D721Med (cell line): ENCODE data around the gene MIEF2.
"Not testable (repeated sequence)": the region's sequence is repeated elsewhere in the genome, so short reads cannot be mapped to it uniquely, and the experiment has no call there.

Experiments used
- DNase-seq: peaks from one replicate; pipeline ENCODE4 v3.0.0; 2011; ENCODE audit warnings: low spot score; ENCODE audit not compliant: insufficient read length
- FAIRE-seq: peaks from 2 replicates; lab custom pipeline; 2011; peaks lifted over from hg19 to GRCh38; lab: Jason Lieb, UNC
- TF ChIP-seq, protein P1 (sequence below): IDR thresholded peaks from 2 replicates; pipeline ENCODE4 v1.5.1; 2012; ENCODE audit warnings: mild to moderate bottlenecking, control low read depth; ENCODE audit not compliant: insufficient read depth; ENCODE audit errors: missing control alignments

Gene MIEF2

DNA sequence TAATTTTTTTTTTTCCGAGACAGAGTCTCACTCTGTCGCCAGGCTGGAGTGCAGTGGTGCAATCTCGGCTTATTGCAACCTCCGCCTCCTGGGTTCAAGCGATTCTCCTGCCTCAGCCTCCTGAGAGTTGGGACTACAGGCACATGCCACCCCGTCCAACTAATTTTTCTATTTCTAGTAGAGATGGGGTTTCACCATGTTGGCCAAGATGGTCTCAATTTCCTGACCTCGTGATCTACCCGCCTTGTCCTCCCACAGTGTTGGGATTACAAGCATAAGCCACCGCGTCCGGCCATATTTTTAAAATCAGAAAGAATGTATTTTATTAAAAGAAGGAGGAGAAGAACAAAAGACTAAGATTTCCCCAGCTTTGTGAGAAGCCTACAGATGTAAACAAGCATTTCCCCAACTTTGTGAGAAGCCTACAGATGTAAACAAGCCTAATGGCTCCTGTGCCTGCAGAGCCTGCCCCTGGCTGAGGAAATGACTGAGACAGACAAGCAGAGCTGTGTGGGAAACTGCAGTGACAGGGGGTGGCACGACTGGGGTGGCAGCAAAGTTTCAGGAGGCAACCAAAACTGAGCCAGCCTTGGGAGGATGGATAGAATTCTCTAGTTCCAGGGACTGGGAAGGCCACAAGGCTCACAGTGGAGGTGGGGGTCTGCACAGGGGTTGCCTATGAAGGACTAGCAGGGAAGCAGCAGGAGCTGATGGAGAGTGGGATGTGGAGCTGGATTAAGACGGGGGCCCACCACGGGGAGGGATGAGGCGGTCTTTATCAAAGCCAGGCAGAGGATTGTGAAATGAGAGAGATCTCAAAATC, 31.5 kb downstream of the MIEF2 start:
- TF ChIP-seq, protein P1, sequence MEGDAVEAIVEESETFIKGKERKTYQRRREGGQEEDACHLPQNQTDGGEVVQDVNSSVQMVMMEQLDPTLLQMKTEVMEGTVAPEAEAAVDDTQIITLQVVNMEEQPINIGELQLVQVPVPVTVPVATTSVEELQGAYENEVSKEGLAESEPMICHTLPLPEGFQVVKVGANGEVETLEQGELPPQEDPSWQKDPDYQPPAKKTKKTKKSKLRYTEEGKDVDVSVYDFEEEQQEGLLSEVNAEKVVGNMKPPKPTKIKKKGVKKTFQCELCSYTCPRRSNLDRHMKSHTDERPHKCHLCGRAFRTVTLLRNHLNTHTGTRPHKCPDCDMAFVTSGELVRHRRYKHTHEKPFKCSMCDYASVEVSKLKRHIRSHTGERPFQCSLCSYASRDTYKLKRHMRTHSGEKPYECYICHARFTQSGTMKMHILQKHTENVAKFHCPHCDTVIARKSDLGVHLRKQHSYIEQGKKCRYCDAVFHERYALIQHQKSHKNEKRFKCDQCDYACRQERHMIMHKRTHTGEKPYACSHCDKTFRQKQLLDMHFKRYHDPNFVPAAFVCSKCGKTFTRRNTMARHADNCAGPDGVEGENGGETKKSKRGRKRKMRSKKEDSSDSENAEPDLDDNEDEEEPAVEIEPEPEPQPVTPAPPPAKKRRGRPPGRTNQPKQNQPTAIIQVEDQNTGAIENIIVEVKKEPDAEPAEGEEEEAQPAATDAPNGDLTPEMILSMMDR, result no peak

DNA sequence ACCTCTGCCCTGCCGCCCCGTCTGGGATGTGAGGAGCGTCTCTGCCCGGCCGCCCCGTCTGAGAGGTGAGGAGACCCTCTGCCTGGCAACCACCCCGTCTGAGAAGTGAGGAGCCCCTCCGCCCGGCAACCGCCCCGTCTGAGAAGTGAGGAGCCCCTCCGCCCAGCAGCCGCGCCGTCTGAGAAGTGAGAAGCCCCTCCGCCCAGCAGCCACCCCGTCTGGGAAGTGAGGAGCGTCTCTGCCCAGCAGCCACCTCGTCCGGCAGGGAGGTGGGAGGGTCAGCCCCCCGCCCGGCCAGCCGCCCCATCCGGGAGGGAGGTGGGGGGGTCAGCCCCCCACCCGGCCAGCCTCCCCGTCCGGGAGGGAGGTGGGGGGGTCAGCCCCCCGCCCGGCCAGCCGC, 37.6 kb downstream of the MIEF2 start:
- not testable (repeated sequence) for FAIRE-seq, DNase-seq

More for the DNA sequence above, 31.5 kb downstream of the MIEF2 start:
- FAIRE-seq (no peak), DNase-seq (no peak)

DNA sequence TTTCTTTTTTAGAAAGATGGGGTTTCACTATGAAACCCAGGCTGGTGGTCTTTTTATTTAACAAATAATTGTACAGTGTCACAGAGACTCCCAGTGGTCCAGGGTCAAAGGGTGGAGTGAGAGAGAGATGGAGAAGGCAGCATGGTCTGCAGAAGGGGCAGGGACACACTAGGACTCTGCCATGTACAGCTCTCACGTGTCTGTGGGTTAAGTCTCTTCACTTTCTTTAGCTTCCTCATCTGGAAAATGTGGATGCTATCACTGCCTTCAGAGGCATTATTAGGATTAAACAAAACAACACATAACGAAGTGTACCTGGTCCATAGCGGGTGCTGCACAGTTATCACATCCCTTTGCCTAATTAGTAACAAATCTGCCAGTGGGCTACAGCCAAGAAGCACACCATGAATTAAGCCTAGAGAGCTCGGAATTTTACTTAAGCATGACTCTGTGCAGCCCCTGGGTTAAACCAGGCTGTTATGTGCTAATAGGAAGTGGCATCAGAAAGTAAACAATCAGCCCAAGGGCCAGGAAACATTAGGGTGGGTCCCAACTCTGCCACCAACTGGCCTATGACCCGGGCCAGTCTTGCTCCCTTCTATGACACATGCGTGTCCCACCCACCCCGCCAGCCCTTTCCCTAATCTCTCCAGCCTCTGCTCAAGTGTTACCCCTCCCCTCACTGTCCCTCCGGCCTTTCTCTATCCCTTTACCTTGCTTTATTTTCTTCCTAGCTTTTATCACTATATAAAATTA, 40.4 kb downstream of the MIEF2 start:
- no peak for FAIRE-seq
- TF ChIP-seq, protein P1, result no peak
- no peak for DNase-seq

DNA sequence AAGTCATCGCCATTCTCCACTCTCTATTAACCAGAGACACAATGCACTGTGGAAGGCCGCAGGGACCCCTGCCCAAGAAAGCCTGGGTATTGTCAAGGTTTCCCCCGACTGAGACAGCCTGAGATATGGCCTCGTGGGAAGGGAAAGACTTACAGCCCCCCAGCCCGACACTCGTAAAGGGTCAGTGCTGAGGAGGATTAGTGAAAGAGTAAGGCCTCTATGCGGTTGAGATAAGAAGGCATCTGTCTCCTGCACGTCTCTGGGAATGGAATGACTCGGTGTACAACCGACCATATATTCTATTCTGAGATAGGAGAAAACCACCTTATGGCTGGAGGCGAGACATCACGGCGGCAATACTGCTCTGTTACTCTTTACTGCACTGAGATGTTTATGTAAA, 42.7 kb downstream of the MIEF2 start:
- not testable (repeated sequence) for DNase-seq, FAIRE-seq

DNA sequence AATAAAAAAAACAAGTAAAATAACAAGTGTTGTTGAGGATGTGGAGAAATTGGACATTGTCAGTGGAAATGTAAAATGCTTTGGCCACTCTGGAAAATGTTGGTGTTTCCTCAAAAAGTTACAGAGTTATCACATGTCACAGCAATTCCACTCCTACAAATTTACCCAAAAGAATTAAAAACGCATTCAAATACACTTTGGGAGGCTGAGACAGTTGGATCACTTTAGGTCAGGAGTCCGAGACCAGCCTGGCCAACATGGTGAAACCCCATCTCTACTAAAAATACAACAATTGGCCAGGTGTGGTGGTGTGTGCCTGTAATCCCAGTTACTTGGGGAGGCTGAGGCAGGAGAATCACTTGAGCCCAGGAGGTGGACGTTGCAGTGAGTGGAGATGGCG, 48.7 kb downstream of the MIEF2 start:
- TF ChIP-seq, protein P1, result no peak
- DNase-seq (no peak), FAIRE-seq (no peak)

DNA sequence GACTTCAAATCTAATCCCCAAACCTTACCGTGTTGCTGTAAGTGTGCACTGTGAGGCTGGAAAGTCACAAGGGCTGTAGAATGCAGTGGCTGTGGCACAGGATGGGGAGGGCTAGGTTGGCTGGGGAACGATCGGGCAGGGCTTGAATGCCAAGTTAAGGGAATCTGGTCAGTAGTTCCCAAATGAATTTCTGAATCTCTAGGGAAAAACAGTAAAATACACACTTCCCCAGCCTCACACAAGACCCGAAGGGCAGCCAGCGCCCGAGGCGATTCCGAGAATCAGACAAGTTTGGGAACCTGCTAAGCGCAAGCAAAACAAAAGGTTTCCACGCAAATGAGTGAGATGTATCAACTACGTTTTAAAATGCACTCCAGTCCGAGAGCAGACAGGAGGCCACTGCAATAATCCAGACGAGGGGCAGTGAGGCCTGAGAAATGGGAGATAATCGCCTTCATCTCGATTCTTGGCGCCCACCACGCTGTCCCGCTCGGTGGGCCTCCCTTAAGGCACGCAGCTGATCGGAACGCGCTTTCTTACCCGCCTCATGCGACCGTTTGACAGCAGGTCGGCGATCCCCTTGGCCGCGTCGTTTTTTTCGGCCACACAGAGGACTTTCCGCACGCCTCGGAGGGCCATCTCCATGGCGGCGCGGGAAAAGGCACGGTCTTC, 53.7 kb downstream of the MIEF2 start:
- TF ChIP-seq, protein P1, result no peak
- FAIRE-seq (no peak), DNase-seq (no peak)

DNA sequence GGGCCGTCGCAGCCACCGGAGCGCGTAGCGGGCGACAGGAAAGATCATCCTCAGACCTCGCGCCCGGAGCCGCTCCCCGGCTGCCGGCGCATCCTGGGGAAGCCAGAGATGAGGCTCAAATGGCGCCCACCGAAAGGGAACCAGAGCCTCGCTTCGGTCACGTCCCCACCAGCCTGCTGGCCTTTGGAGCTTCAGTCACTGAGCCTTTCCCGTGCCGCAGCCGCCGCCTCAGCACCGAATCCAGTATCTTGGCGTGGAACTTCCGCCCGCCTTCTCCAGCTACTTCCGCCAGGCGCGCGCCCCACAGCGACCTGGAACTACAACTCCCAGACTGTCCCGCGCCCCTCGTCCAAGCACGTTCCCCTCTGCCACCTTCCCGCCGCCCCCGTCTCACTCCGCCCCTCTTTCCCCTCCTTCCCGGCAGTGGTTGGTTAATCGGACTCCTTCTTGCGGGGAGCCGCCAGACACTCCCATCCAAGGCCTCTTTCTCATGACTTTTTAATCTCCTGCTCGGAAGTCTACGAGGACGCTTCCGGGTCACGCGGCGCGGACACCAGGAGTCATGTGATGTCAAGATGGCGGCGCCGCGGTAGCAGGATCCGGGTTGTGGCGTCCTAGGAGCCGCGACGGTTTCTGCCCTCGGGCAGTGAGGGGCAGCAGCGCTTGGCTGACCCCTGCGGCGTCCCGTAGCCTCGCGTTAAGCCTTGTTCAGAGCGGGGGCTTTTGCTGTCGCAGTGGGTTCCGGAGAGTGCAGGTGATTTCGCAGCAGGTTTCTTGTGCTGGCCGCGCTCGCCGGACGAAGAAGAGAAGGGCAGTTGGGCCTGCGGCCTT, 54.5 kb downstream of the MIEF2 start, which contains the start of the genes SMCR8 and TOP3A:
SMCR8 (plus strand) TSS at position 563 of the 831 bp plus-strand sequence. CDS start 497 bp downstream, outside the sequence.
TOP3A (minus strand) TSS at position 264 of the 831 bp plus-strand sequence; CDS start at position 48, 216 bp downstream.
- TF ChIP-seq, protein P1, result no peak
- peak; percentile 68 for DNase-seq
- no peak for FAIRE-seq
